HUES64 (cell line): ENCODE measurements around the gene NIM1K.
"Not testable (repeated sequence)": the region's sequence is repeated elsewhere in the genome, so short reads cannot be mapped to it uniquely, and the experiment has no call there.

Source experiments
- H3K27ac ChIP-seq: 2 replicates; pipeline ENCODE4 v1.7.0; 2013; ENCODE audit warnings: low read depth, low read length, inconsistent platforms
- H3K27me3 ChIP-seq: 2 replicates; pipeline ENCODE4 v1.6.1; 2013; ENCODE audit warnings: mild to moderate bottlenecking, low read length; ENCODE audit not compliant: insufficient read depth
- H3K36me3 ChIP-seq: 2 replicates; pipeline ENCODE4 v1.6.1; 2013; ENCODE audit warnings: mild to moderate bottlenecking, low read length; ENCODE audit not compliant: insufficient read depth
- H3K4me1 ChIP-seq: 2 replicates; pipeline ENCODE4 v1.6.1; 2013; ENCODE audit warnings: mild to moderate bottlenecking, low read length, moderate library complexity; ENCODE audit not compliant: insufficient read depth
- H3K4me3 ChIP-seq: 2 replicates; pipeline ENCODE4 v1.5.1; 2013; ENCODE audit warnings: mild to moderate bottlenecking, low read length, moderate library complexity
- H3K9ac ChIP-seq: 2 replicates; pipeline ENCODE4 v1.6.1; 2013; ENCODE audit warnings: mild to moderate bottlenecking, low read depth, low read length
- H3K9me3 ChIP-seq: 2 replicates; pipeline ENCODE4 v1.6.1; 2013; ENCODE audit warnings: low read depth, low read length; ENCODE audit not compliant: insufficient read depth
- WGBS: fragments of 150-250, 120-280 bp; methylation state at CpG from one replicate; pipeline ENCODE4 v1.1.7; 2013; ENCODE audit warnings: missing lambda C conversion rate; 5-methylcytosine and 5-hydroxymethylcytosine counted together

Gene NIM1K

DNA sequence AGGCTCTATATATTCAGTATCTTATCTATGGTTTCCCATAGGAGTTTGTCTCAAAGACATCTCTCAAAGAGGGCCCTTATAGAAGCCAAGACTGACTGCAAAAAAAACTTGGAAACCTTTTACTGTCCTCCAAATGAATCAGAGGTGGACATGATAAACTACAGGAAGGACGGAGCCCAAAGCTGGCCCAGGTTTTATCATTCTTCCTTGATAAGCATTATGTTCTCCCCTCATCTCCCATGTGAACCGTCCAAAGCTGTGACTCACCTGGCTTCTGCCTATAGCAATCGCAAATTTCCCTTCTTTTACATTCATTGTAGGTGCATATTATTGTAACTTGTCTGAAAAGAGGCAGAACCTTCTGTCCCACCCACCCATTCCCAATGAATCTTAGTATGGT lies 35.0 kb upstream of the NIM1K start:
- no peak overlapping the region for H3K9ac ChIP-seq
- no peaks in the 10 kb centered on the region for H3K27me3 ChIP-seq
- peaks cover 41% of the 10 kb centered on the region for H3K36me3 ChIP-seq
- 97% methylated on average over 3 of the region's 3 CpGs for WGBS
- no peak overlapping the region for H3K4me3 ChIP-seq
- no peaks in the 10 kb centered on the region for H3K9me3 ChIP-seq
- H3K4me1 ChIP-seq, result peaks cover 7% of the 10 kb centered on the region; the same call in 1 of the 2 replicates
- H3K27ac ChIP-seq, result no peak overlapping the region

GRCh38 chr5:43161244-43161643 lies 30.8 kb upstream of the NIM1K start:
- Histone ChIP-seq H3K36me3 (peaks cover 58% of the 10 kb centered on the region), H3K9ac (no peak overlapping the region), H3K4me1 (no peaks in the 10 kb centered on the region), H3K27ac (no peak overlapping the region), H3K9me3 (no peaks in the 10 kb centered on the region), H3K27me3 (no peaks in the 10 kb centered on the region), H3K4me3 (no peak overlapping the region)
- 95% methylated on average over 5 of the region's 5 CpGs for WGBS

GRCh38 chr5:43164801-43165200 lies 27.2 kb upstream of the NIM1K start:
- not testable (repeated sequence) for H3K4me3 ChIP-seq, H3K27ac ChIP-seq, H3K27me3 ChIP-seq, H3K9me3 ChIP-seq, H3K9ac ChIP-seq, H3K4me1 ChIP-seq
- WGBS, result 94% methylated on average over 4 of the region's 5 CpGs
- peaks cover 75% of the 10 kb centered on the region for H3K36me3 ChIP-seq

GRCh38 chr5:43165323-43165722 lies 26.7 kb upstream of the NIM1K start:
- Histone ChIP-seq H3K4me3 (no peak overlapping the region), H3K27ac (no peak overlapping the region), H3K9me3 (no peaks in the 10 kb centered on the region), H3K27me3 (no peaks in the 10 kb centered on the region), H3K9ac (no peak overlapping the region), H3K36me3 (peaks cover 78% of the 10 kb centered on the region), H3K4me1 (no peaks in the 10 kb centered on the region; the same call in 1 of the 2 replicates)
- WGBS, result 100% methylated on average over 1 of the region's 1 CpG

DNA sequence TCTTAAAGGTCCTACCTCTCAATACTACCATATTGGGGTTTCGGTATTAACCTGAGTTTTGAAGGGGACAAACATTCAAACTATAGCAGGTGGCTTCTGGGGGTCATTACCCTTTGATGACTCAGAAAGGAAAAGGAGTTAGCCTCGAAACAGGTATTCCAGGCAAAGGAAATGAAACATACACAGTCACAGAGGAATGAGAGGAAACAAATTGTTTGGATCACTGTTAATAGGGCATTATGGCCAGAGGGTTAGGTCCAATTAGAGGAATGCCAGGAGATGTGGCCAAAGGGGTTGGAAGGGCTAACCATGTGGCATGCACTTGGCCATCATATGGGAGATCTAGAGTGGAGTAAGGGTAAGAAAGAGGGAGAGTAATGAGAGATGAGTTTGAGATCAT lies 23.9 kb upstream of the NIM1K start:
- H3K27ac ChIP-seq, result no peak overlapping the region
- peaks cover 66% of the 10 kb centered on the region for H3K36me3 ChIP-seq
- H3K9ac ChIP-seq, result no peak overlapping the region
- H3K4me1 ChIP-seq, result no peaks in the 10 kb centered on the region; the same call in 1 of the 2 replicates
- no peaks in the 10 kb centered on the region for H3K9me3 ChIP-seq
- H3K27me3 ChIP-seq, result no peaks in the 10 kb centered on the region
- H3K4me3 ChIP-seq, result no peak overlapping the region
- 96% methylated on average over 2 of the region's 2 CpGs for whole genome bisulfite sequencing

- Histone ChIP-seq H3K9me3 (no peaks in the 10 kb centered on the region), H3K9ac (no peak overlapping the region), H3K27ac (no peak overlapping the region), H3K4me1 (no peaks in the 10 kb centered on the region; the same call in 1 of the 2 replicates), H3K4me3 (no peak overlapping the region), H3K27me3 (no peaks in the 10 kb centered on the region), H3K36me3 (peaks cover 70% of the 10 kb centered on the region)
- 97% methylated on average over 8 of the region's 8 CpGs for WGBS
Observed at GRCh38 chr5:43171451-43171850, 20.6 kb upstream of the NIM1K start.

GRCh38 chr5:43171926-43172325 lies 20.1 kb upstream of the NIM1K start:
- WGBS, result 100% methylated on average over 1 of the region's 1 CpG

GRCh38 chr5:43172779-43173178 lies 19.2 kb upstream of the NIM1K start:
- peaks cover 5% of the 10 kb centered on the region; the same call in 1 of the 2 replicates for H3K4me1 ChIP-seq
- no peak overlapping the region for H3K9ac ChIP-seq
- H3K9me3 ChIP-seq, result no peaks in the 10 kb centered on the region
- H3K36me3 ChIP-seq, result peaks cover 68% of the 10 kb centered on the region
- 97% methylated on average over 2 of the region's 2 CpGs for WGBS
- H3K27me3 ChIP-seq, result no peaks in the 10 kb centered on the region
- no peak overlapping the region for H3K27ac ChIP-seq
- H3K4me3 ChIP-seq, result no peak overlapping the region

More at GRCh38 chr5:43171926-43172325, 20.1 kb upstream of the NIM1K start:
- Histone ChIP-seq H3K9ac (no peak overlapping the region), H3K4me1 (no peaks in the 10 kb centered on the region; the same call in 1 of the 2 replicates), H3K27me3 (no peaks in the 10 kb centered on the region), H3K27ac (no peak overlapping the region), H3K36me3 (peaks cover 71% of the 10 kb centered on the region), H3K9me3 (no peaks in the 10 kb centered on the region), H3K4me3 (no peak overlapping the region)

DNA sequence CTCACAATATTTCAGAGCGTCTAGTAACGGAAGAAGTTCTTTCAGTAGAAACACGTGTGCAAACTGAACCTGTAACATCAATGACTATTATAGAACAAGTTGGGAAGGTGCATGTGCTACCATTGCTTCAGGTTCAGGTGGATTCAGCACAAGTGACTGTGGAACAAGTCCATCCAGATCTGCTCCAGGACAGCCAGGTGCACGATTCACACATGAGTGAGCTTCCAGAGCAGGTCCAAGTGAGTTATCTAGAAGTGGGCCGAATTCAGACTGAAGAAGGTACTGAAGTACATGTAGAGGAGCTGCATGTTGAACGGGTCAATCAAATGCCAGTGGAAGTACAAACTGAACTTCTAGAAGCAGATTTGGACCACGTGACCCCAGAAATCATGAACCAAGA lies 17.4 kb upstream of the NIM1K start:
- no peaks in the 10 kb centered on the region for H3K9me3 ChIP-seq
- no peaks in the 10 kb centered on the region for H3K27me3 ChIP-seq
- no peak overlapping the region for H3K4me3 ChIP-seq
- peaks cover 54% of the 10 kb centered on the region for H3K36me3 ChIP-seq
- H3K27ac ChIP-seq, result no peak overlapping the region
- H3K4me1 ChIP-seq, result peaks cover 10% of the 10 kb centered on the region; the same call in 1 of the 2 replicates
- 94% methylated on average over 7 of the region's 7 CpGs for WGBS
- H3K9ac ChIP-seq, result no peak overlapping the region

GRCh38 chr5:43179836-43180235 lies 12.2 kb upstream of the NIM1K start:
- peaks cover 25% of the 10 kb centered on the region for H3K36me3 ChIP-seq
- H3K4me1 ChIP-seq, result peaks cover 13% of the 10 kb centered on the region; the same call in 1 of the 2 replicates
- no peaks in the 10 kb centered on the region for H3K9me3 ChIP-seq
- WGBS, result 84% methylated on average over 7 of the region's 7 CpGs
- no peak overlapping the region for H3K4me3 ChIP-seq
- H3K27me3 ChIP-seq, result no peaks in the 10 kb centered on the region
- no peak overlapping the region for H3K9ac ChIP-seq
- H3K27ac ChIP-seq, result no peak overlapping the region

GRCh38 chr5:43182421-43182820 lies 9.6 kb upstream of the NIM1K start:
- no peaks in the 10 kb centered on the region for H3K9me3 ChIP-seq
- no peaks in the 10 kb centered on the region for H3K27me3 ChIP-seq
- H3K36me3 ChIP-seq, result 0 out of 2 replicates have a peak, but pooled peaks cover 2% of the 10 kb centered on the region
- no peak overlapping the region for H3K4me3 ChIP-seq
- H3K27ac ChIP-seq, result no peak overlapping the region
- 98% methylated on average over 10 of the region's 10 CpGs for WGBS
- peaks cover 10% of the 10 kb centered on the region; the same call in 1 of the 2 replicates for H3K4me1 ChIP-seq
- no peak overlapping the region for H3K9ac ChIP-seq

- H3K27me3 ChIP-seq, result not testable (repeated sequence)
Observed at GRCh38 chr5:43183101-43183500, 8.9 kb upstream of the NIM1K start.

More at GRCh38 chr5:43183101-43183500, 8.9 kb upstream of the NIM1K start:
- H3K36me3 ChIP-seq, H3K4me1 ChIP-seq, H3K9ac ChIP-seq, H3K27ac ChIP-seq, H3K4me3 ChIP-seq, H3K9me3 ChIP-seq: not testable (repeated sequence)
- 90% methylated on average over 11 of the region's 11 CpGs for WGBS
